B cell (primary cell): ENCODE results near the gene NFATC2.

Experiments used
- EZH2 ChIP-seq: IDR thresholded peaks from 2 replicates; pipeline ENCODE4 v1.6.1; 2012; ENCODE audit warnings: borderline replicate concordance, low read depth, mild to moderate bottlenecking, moderate library complexity, low read length; ENCODE audit not compliant: insufficient read depth, poor library complexity, severe bottlenecking
- TF ChIP-seq, protein P1 (sequence below): fragments of 200-600 bp; IDR thresholded peaks from one replicate; pipeline ENCODE4 v1.8.0; 2022; ENCODE audit warnings: antibody characterized with exemption, mild to moderate bottlenecking

DNA sequence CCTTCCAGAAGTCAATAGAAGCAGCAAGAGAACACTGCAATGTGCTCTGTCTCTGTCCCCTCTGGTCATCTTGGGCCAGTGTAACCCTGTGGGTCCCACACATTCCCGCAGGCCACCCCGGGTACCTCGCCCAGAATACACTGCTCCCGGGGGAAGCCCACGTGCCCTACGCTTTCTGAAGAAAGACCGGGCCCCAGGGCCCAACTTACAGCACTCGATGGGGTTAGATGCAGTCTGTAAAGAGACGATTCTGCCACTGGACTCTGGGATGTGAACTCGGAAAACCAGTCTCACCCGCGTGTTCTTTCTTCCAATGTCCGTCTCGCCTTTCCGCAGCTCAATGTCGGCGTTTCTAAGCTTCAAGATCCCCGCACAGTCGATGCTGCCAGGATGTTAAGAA, 68.7 kb downstream of the NFATC2 start:
- TF ChIP-seq, protein P1, sequence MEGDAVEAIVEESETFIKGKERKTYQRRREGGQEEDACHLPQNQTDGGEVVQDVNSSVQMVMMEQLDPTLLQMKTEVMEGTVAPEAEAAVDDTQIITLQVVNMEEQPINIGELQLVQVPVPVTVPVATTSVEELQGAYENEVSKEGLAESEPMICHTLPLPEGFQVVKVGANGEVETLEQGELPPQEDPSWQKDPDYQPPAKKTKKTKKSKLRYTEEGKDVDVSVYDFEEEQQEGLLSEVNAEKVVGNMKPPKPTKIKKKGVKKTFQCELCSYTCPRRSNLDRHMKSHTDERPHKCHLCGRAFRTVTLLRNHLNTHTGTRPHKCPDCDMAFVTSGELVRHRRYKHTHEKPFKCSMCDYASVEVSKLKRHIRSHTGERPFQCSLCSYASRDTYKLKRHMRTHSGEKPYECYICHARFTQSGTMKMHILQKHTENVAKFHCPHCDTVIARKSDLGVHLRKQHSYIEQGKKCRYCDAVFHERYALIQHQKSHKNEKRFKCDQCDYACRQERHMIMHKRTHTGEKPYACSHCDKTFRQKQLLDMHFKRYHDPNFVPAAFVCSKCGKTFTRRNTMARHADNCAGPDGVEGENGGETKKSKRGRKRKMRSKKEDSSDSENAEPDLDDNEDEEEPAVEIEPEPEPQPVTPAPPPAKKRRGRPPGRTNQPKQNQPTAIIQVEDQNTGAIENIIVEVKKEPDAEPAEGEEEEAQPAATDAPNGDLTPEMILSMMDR, result no peak
- no peak for TF ChIP-seq EZH2
